HUES64 (cell line): ENCODE measurements around the gene KITLG.
"Not testable (repeated sequence)": the region's sequence is repeated elsewhere in the genome, so short reads cannot be mapped to it uniquely, and the experiment has no call there.

ENCODE experiments used
- H3K27ac ChIP-seq: 2 replicates; pipeline ENCODE4 v1.7.0; 2013; ENCODE audit warnings: low read depth, low read length, inconsistent platforms
- H3K27me3 ChIP-seq: 2 replicates; pipeline ENCODE4 v1.6.1; 2013; ENCODE audit warnings: mild to moderate bottlenecking, low read length; ENCODE audit not compliant: insufficient read depth
- H3K36me3 ChIP-seq: 2 replicates; pipeline ENCODE4 v1.6.1; 2013; ENCODE audit warnings: mild to moderate bottlenecking, low read length; ENCODE audit not compliant: insufficient read depth
- H3K4me1 ChIP-seq: 2 replicates; pipeline ENCODE4 v1.6.1; 2013; ENCODE audit warnings: mild to moderate bottlenecking, low read length, moderate library complexity; ENCODE audit not compliant: insufficient read depth
- H3K4me3 ChIP-seq: 2 replicates; pipeline ENCODE4 v1.5.1; 2013; ENCODE audit warnings: mild to moderate bottlenecking, low read length, moderate library complexity
- H3K9ac ChIP-seq: 2 replicates; pipeline ENCODE4 v1.6.1; 2013; ENCODE audit warnings: mild to moderate bottlenecking, low read depth, low read length
- H3K9me3 ChIP-seq: 2 replicates; pipeline ENCODE4 v1.6.1; 2013; ENCODE audit warnings: low read depth, low read length; ENCODE audit not compliant: insufficient read depth
- WGBS: fragments of 150-250, 120-280 bp; methylation state at CpG from one replicate; pipeline ENCODE4 v1.1.7; 2013; ENCODE audit warnings: missing lambda C conversion rate; 5-methylcytosine and 5-hydroxymethylcytosine counted together

KITLG gene

DNA sequence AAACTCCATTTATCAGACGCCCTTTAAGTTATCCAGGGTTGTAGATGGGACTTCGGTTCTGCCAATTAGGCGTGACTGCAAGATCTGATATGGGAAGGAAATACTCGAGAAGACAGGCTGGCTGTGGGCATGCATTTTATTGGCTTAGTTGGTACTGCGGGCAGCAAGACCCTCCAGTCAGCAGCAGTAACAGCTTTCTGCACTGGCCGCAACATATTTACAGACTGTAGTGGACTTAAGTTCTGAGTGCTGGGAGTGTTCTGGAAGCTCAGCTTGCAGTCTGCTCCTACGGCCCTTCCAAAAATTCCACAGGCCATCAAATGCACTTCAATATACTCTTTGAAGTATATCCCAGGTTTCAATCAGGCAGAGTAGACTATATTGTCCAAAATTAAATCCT, 21.1 kb downstream of the KITLG start:
- Histone ChIP-seq H3K4me3 (no peak overlapping the region), H3K9ac (peak overlapping the region; percentile 9; the same call in 1 of the 2 replicates), H3K36me3 (no peaks in the 10 kb centered on the region), H3K27me3 (no peaks in the 10 kb centered on the region), H3K9me3 (no peaks in the 10 kb centered on the region), H3K4me1 (peaks cover 33% of the 10 kb centered on the region), H3K27ac (peak overlapping the region; percentile 12; the same call in 1 of the 2 replicates)
- 96% methylated on average over 7 of the region's 7 CpGs for WGBS

DNA sequence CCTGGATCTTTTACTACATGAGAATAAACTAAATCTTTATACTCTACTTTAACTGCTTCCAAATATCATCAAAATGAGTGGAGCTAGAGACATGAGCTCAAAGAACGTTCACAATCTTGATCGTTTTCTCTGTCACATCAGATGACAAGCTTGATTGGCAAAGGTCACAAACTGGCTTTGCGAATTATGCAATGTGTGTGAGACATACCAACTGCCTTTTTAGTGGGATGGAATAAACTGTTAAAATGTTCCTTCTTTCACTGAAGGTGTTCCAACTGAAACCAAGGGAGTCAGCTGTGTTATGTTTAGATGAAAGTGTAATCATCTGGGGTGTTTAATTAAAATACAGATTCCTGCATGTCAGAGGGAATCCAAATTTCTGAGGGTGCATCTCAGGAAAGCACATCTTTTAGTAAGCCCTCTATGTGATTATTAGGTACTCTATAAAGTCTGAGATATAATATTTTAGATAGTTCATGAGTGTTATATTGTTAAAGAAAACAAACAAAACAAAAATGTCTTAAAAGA, 21.9 kb downstream of the KITLG start:
- no peak overlapping the region for H3K4me3 ChIP-seq
- H3K27ac ChIP-seq, result no peak overlapping the region
- H3K4me1 ChIP-seq, result peaks cover 33% of the 10 kb centered on the region
- no peak overlapping the region for H3K9ac ChIP-seq
- 91% methylated on average over 3 of the region's 3 CpGs for WGBS
- no peaks in the 10 kb centered on the region for H3K9me3 ChIP-seq
- no peaks in the 10 kb centered on the region for H3K27me3 ChIP-seq
- no peaks in the 10 kb centered on the region for H3K36me3 ChIP-seq

DNA sequence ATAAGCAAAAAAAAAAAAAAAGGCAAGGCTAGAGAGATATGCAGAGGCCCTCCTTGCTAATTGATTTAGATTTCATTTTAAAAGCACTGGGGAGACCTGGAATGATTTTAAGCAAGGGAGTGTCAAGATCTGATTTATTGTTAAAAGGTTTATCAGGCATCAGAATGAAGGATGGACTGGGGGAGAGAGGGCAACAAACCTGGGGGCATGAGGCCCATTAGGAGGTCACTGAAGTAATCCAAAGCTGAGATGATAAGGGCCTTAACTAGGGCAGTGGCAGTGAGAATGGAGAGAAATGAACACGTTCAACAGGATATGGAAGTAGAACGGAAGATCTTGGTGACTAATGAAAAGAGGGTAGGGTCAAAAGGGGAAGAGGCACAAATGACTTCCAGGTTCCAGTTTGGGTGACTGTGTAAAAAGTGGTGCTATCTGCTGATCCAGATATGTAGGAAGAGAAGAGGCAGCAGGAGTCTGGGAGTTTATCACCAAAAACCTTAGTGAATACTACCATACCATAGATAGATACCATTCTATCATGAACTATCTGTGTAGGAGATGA, 24.0 kb downstream of the KITLG start:
- Histone ChIP-seq H3K36me3 (no peaks in the 10 kb centered on the region), H3K27me3 (no peaks in the 10 kb centered on the region), H3K4me3 (no peak overlapping the region), H3K27ac (no peak overlapping the region), H3K9me3 (no peaks in the 10 kb centered on the region), H3K9ac (no peak overlapping the region), H3K4me1 (peaks cover 26% of the 10 kb centered on the region)
- WGBS, result 83% methylated on average over 2 of the region's 2 CpGs

DNA sequence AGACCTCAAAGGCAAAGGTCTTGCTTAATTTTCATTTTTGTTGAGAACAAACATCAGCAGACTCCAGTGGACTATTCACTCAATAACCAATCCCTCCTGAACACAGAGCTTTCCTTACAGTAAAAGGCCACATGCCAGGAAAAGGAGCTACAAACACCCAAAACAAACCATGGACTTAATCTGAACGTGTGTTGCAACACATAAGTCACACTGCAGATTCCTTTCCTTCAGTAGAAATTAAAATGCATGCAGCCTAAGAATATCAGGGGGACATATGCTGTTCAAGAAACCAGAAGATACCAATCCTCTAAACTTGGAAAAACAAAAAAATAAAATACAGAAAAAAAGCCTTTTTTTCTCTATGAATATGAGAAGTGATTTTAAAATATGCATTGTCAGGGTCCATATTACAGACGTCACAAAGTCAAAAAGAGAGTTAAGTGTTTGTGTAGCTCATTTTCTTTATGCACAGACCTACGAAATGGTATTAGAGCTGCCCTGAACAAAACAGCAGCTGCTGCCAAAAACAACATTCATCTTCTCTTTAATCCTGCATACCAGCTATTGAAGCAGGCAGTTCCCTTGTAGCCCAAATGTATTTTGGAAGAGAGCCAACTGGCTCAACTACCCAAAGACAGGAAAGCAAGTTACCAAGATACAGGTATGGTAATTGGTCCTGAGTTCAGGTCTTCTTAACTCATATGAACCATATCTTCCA, 26.2 kb downstream of the KITLG start:
- Histone ChIP-seq H3K27me3 (no peaks in the 10 kb centered on the region), H3K4me1 (peaks cover 16% of the 10 kb centered on the region), H3K27ac (no peak overlapping the region), H3K4me3 (no peak overlapping the region), H3K9ac (no peak overlapping the region), H3K9me3 (no peaks in the 10 kb centered on the region), H3K36me3 (no peaks in the 10 kb centered on the region)
- 86% methylated on average over 3 of the region's 3 CpGs for WGBS

DNA sequence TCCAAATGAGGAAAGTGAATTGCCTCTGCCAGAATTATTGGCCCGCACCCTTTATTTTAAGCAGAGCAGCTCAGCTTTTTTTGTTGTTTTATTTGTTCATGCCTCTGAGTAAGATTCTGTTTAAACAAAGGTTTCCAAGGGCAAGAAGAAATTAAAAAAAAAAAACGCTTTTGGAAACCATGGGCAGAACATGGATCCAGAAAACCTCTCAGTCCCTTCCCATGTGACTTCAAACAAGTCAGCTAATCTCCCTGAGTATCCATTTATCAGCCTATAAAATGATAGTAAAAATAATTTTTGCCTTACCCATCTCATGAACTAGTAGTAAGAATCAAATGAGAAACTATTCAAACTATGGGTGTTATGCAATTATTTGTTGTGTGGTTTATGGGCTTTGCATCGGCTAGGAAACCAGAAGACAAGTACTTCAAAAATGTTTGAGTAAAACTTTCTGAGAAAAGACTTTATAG, 27.6 kb downstream of the KITLG start:
- Histone ChIP-seq H3K27me3 (no peaks in the 10 kb centered on the region), H3K36me3 (no peaks in the 10 kb centered on the region), H3K4me3 (no peak overlapping the region), H3K9me3 (no peaks in the 10 kb centered on the region), H3K27ac (no peak overlapping the region), H3K4me1 (peaks cover 9% of the 10 kb centered on the region; the same call in 1 of the 2 replicates), H3K9ac (no peak overlapping the region)
- WGBS, result 58% methylated on average over 3 of the region's 3 CpGs

DNA sequence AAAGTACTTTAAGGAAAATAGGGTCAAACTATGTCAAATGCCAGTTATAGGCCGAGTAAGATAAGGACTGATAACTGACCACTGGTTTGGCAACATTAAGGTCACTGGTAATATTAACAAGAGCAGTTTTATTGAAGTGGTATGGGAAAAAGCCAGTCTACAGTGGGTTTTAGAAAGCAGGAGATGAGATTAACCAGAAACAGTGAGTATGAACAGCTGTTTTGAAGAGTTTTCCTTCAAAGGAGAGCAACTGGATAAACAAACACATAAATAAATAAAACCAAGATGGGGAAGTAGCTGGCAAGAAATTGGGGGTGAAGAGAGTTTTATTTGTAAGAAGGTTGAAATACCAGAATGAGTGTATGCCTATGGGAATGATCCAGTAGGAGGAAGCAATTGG, 30.3 kb downstream of the KITLG start:
- no peaks in the 10 kb centered on the region for H3K9me3 ChIP-seq
- H3K4me1 ChIP-seq, result peaks cover 9% of the 10 kb centered on the region; the same call in 1 of the 2 replicates
- WGBS, result 0% methylated on average over 1 of the region's 1 CpG
- no peak overlapping the region for H3K27ac ChIP-seq
- no peak overlapping the region for H3K9ac ChIP-seq
- no peaks in the 10 kb centered on the region for H3K27me3 ChIP-seq
- H3K4me3 ChIP-seq, result no peak overlapping the region
- H3K36me3 ChIP-seq, result no peaks in the 10 kb centered on the region

DNA sequence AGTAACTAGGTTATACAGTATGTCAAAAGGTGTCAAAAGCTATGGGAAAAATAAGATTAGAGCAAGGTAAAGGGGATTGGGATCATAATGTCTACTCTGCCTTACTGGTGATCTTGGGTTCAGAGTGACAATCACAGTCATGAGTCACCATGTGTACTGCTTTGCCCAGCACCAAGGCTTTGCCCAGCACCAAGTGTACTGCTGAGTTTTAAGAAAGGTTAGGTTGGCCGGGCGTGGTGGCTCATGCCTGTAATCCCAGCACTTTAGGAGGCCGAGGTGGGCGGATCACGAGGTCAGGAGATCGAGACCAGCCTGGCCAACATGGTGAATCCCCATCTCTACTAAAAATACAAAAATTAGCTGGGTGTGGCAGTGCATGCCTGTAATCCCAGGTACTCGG, 32.3 kb downstream of the KITLG start:
- not testable (repeated sequence) for H3K9me3 ChIP-seq, H3K4me1 ChIP-seq, H3K9ac ChIP-seq, H3K27ac ChIP-seq, H3K36me3 ChIP-seq, H3K27me3 ChIP-seq, H3K4me3 ChIP-seq
- WGBS, result 98% methylated on average over 7 of the region's 7 CpGs

DNA sequence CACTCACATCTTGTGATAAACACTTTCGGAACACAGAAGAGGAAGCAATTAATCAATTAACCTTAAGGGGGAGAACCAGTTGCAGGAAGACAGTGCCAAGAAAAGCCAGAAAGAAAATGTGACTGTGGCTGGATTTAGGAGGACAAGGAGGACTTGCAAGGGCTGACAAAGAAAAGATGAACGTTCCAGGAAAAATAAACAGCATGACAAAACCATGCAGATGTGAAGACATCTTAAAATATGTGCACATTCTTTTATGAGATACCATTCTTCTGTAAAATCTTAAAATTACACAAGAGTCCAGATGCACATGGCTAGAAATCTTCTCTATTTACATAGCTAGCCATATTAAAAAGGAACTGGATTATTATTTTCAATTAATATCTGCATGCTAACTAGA, 33.4 kb downstream of the KITLG start:
- Histone ChIP-seq H3K27ac (no peak overlapping the region), H3K9ac (no peak overlapping the region), H3K27me3 (no peaks in the 10 kb centered on the region), H3K36me3 (0 out of 2 replicates have a peak, but pooled peaks cover 6% of the 10 kb centered on the region), H3K9me3 (no peaks in the 10 kb centered on the region), H3K4me1 (no peaks in the 10 kb centered on the region), H3K4me3 (no peak overlapping the region)
- 92% methylated on average over 2 of the region's 2 CpGs for WGBS

DNA sequence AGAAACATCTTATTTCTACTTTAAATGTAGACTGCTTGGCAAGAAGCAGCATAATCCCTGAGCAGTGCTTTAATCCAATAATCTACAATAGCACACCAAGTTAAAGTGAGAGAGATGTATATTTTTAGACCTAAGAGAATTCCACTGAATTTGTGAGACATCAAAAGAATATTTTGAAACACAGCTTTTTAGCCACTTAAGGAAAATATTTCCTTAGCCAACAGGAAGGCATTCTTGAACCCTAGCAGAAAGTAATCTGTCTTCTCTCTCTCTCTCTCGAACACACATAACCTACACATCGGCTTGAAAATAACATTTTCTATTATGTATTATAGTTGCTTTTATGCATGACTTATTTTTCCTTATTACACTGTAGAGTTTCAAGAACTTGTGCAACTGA, 34.0 kb downstream of the KITLG start:
- no peaks in the 10 kb centered on the region for H3K27me3 ChIP-seq
- H3K4me3 ChIP-seq, result no peak overlapping the region
- H3K27ac ChIP-seq, result no peak overlapping the region
- WGBS, result 100% methylated on average over 1 of the region's 2 CpGs
- H3K9me3 ChIP-seq, result no peaks in the 10 kb centered on the region
- 0 out of 2 replicates have a peak, but pooled peaks cover 6% of the 10 kb centered on the region for H3K36me3 ChIP-seq
- H3K4me1 ChIP-seq, result no peaks in the 10 kb centered on the region
- H3K9ac ChIP-seq, result no peak overlapping the region

DNA sequence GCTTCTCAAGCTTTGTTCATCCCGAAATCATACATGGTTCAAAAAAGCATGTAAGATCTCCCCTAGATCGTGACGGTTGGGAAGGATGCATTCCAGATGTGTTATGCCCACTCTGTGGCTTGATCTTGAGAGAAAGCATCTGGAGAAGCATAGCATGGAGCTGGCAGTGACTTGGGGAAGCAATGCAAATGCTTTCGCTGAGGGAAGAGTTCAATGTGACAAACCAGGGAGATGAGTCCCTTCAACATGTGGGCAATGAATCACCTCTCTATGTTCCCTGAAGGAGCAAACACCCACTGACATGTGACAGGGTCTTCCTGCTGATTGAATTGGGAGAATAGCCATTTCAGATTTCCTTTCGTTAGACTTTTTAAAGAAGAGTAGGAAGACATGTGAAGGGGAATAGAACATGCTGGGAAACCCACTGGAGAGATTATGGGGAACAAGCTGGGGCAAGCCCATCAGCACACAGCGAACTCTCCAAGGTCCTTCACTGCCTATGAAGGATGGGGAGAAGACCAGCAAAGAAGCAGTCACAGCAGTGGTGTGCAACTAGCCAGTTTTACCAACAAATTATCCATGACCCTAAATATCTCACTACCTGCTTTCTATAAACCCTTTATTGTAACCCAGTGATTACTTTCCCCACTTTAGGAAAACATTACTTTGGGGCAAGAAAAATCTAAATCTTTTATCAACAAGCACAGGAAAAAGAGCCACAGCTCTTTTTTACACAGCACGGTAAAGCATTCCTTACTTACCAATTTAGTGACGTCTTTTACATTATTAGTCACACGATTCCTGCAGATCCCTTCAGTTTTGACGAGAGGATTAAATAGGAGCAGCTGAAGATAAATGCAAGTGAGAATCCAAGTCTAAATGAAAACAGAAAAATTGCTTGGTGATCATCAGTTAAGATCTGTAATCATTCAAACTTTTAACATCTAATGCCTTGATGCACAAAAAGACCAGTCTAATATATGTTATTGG, 35.0 kb downstream of the KITLG start:
- H3K27ac ChIP-seq, result no peak overlapping the region

DNA sequence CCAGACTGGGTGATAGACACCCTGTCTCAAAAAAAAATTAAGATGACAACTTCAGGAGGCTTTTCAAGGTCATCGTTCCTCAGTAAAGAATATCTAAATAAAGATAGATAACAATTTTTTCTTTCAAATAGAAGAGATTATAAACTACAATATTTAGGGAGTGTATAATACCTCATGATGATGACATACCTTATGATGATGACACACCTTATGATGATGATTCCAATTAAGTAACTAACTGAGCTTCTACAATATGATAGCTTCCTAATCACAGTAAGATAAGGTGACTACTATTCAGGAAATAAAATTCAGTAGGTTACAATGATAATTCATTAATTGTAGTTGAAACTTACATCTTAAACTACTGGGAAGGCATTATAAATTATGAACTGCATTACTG, 40.4 kb downstream of the KITLG start:
- no peaks in the 10 kb centered on the region for H3K4me1 ChIP-seq
- WGBS, result no CpG with 5 or more reads among the region's 1 CpG
- H3K27me3 ChIP-seq, result no peaks in the 10 kb centered on the region
- H3K9me3 ChIP-seq, result no peaks in the 10 kb centered on the region
- no peak overlapping the region for H3K9ac ChIP-seq
- no peak overlapping the region for H3K4me3 ChIP-seq
- no peak overlapping the region for H3K27ac ChIP-seq
- peaks cover 6% of the 10 kb centered on the region; the same call in 1 of the 2 replicates for H3K36me3 ChIP-seq

More for the DNA sequence above, 35.0 kb downstream of the KITLG start:
- Histone ChIP-seq H3K9me3 (no peaks in the 10 kb centered on the region), H3K27me3 (no peaks in the 10 kb centered on the region), H3K4me3 (no peak overlapping the region), H3K36me3 (peaks cover 6% of the 10 kb centered on the region; the same call in 1 of the 2 replicates), H3K9ac (no peak overlapping the region), H3K4me1 (no peaks in the 10 kb centered on the region)
- 94% methylated on average over 10 of the region's 10 CpGs for WGBS
